Activated T-helper 1 cell treated with anti-CD3 and anti-CD28 coated beads, Interleukin-12 subunit alpha, Interleukin-12 subunit beta, Interleukin-2, Interleukin-4 antibody, amounts not matched to agents 30 ng/mL and 10 ng/mL and 1 ng/mL, durations not matched to agents 14 hours and 24 hours and 36 hours (primary cell): ENCODE results near the gene UFSP2. TPM values are rescaled to one million over a fixed set of nuclear protein-coding genes. Genes with fewer than 3 reads are reported as not detected.

Source experiments
- DNase-seq: peaks from one replicate; pipeline ENCODE4 v3.0.0; 2021; ENCODE audit warnings: low spot score
- H3K27ac Mint-ChIP-seq: one replicate; pipeline ENCODE4 v1.8.0; 2021; ENCODE audit warnings: mild to moderate bottlenecking, mixed read lengths
- H3K27me3 Mint-ChIP-seq: one replicate; pipeline ENCODE4 v1.8.0; 2022; ENCODE audit warnings: mild to moderate bottlenecking, moderate library complexity, mixed read lengths; ENCODE audit not compliant: insufficient read depth
- H3K36me3 Mint-ChIP-seq: one replicate; pipeline ENCODE4 v1.8.0; 2021; ENCODE audit warnings: low read depth, mixed read lengths
- H3K4me1 Mint-ChIP-seq: one replicate; pipeline ENCODE4 v1.8.0; 2021; ENCODE audit warnings: low read depth, mixed read lengths
- H3K4me3 Mint-ChIP-seq: one replicate; pipeline ENCODE4 v1.8.0; 2021; ENCODE audit warnings: mild to moderate bottlenecking, moderate library complexity, mixed read lengths
- H3K9me3 Mint-ChIP-seq: one replicate; pipeline ENCODE4 v1.8.0; 2021; ENCODE audit warnings: mixed read lengths
- intact Hi-C: fragments of 100-400 bp; cut with micrococcal nuclease; formaldehyde crosslinking; loops from one replicate; pipeline ENCODE4 v1.15.1; 2024
- total RNA-seq: library from RNA; stranded (reverse); gene quantifications from 2 replicates; pipeline ENCODE4 v1.2.3, GENCODE V29; 2022

Gene UFSP2, protein sequence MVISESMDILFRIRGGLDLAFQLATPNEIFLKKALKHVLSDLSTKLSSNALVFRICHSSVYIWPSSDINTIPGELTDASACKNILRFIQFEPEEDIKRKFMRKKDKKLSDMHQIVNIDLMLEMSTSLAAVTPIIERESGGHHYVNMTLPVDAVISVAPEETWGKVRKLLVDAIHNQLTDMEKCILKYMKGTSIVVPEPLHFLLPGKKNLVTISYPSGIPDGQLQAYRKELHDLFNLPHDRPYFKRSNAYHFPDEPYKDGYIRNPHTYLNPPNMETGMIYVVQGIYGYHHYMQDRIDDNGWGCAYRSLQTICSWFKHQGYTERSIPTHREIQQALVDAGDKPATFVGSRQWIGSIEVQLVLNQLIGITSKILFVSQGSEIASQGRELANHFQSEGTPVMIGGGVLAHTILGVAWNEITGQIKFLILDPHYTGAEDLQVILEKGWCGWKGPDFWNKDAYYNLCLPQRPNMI
- 19.8 and 19.9 TPM in 2 replicates for total RNA-seq

GRCh38 chr4:185425647-185426352, at the start of gene UFSP2:
TSS of gene UFSP2 (minus strand) at chr4:185425964. CDS start at chr4:185425868, 96 bp downstream.
- Mint-ChIP-seq H3K9me3 (no peaks in the 10 kb centered on the region), H3K27ac (peak within 1 kb of the TSS; percentile 92), H3K36me3 (peaks cover 14% of the 10 kb centered on the region), H3K27me3 (peaks cover 7% of the 10 kb centered on the region), H3K4me1 (peaks cover 35% of the 10 kb centered on the region), H3K4me3 (peak within 1 kb of the TSS; percentile 88)
- intact Hi-C loops = loop anchor here (1.0 to 10.0 kb wide), 10 partner anchors 29 to 1981 kb away; partner anchors contain the start of genes ANKRD37, CCDC110, CDKN2AIP and CENPU
- DNase-seq = peak; percentile 86

DNA sequence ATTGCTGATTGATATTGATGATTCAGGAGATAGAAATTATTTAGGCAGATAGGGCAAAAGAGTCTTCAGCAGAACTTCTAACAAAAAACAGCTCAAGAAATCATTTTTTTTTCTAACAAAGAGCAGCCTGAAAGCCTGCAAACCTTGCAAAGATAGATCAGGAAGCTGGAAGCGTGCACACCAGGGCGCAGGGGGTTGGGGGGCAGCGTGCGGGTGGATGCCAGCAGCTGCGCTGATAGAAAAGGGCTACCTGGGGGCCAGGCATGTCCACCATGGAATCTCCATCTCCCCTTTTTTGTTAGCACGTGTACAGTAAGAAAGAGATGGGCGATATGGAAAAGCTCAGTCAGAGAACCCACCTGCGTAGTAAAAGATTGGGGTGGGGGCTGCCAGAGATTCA, 47.5 kb upstream of the UFSP2 start:
- no peaks in the 10 kb centered on the region for H3K36me3 Mint-ChIP-seq
- H3K4me3 Mint-ChIP-seq = no peak overlapping the region
- H3K9me3 Mint-ChIP-seq = no peaks in the 10 kb centered on the region
- intact Hi-C loops = loop anchor here (10.0 kb wide), 2 partner anchors 562 to 1968 kb away; partner anchors contain the start of gene ING2
- H3K27ac Mint-ChIP-seq = no peak overlapping the region
- no peak for DNase-seq
- peaks cover 4% of the 10 kb centered on the region for H3K4me1 Mint-ChIP-seq
- H3K27me3 Mint-ChIP-seq = peaks cover 48% of the 10 kb centered on the region

DNA sequence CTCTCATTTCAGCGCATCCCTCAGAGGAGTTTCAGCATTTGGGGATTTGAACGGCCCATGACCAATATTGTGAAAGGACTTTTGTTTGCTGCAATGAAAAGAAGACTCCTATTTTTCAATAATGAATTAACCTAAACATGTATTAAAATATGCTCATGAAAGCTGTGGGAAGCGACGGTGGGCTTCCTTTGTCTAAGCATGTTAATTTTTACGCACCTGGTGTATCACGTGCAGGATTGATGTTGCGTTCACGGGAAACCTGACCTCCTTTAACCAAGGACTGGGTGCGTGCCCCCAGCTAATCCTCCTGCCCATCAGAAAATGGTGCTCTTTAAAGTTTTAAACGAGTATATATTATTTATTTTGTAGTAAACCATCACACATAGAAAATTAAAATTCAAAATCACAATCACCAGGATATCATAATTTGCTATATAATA, 46.4 kb upstream of the UFSP2 start:
- no peak for DNase-seq
- peak overlapping the region; percentile 47 for H3K27ac Mint-ChIP-seq
- no peaks in the 10 kb centered on the region for H3K9me3 Mint-ChIP-seq
- no peaks in the 10 kb centered on the region for H3K36me3 Mint-ChIP-seq
- H3K4me3 Mint-ChIP-seq = peak overlapping the region; percentile 89
- peaks cover 50% of the 10 kb centered on the region for H3K27me3 Mint-ChIP-seq
- peaks cover 4% of the 10 kb centered on the region for H3K4me1 Mint-ChIP-seq
- intact Hi-C loops = loop anchor here (10.0 kb wide), 2 partner anchors 563 to 1967 kb away; partner anchors contain the start of gene ING2

- Mint-ChIP-seq H3K4me1 (peaks cover 4% of the 10 kb centered on the region), H3K9me3 (no peaks in the 10 kb centered on the region), H3K27ac (peak within 1 kb of the TSS; percentile 47), H3K4me3 (peak within 1 kb of the TSS; percentile 89), H3K27me3 (peaks cover 52% of the 10 kb centered on the region), H3K36me3 (no peaks in the 10 kb centered on the region)
- peak; percentile 77 for DNase-seq
- intact Hi-C loops = loop anchor here (1.0 to 10.0 kb wide), 8 partner anchors 46 to 1967 kb away; partner anchors contain the start of genes ANKRD37, CYP4V2, ING2 and SLC25A4
These were observed 45.7 kb upstream of the UFSP2 start, which contains the start of gene CCDC110 for GRCh38 chr4:185471235-185472102. TSS of gene CCDC110 (minus strand) at chr4:185471733. CDS start at chr4:185471683, 50 bp downstream.

DNA sequence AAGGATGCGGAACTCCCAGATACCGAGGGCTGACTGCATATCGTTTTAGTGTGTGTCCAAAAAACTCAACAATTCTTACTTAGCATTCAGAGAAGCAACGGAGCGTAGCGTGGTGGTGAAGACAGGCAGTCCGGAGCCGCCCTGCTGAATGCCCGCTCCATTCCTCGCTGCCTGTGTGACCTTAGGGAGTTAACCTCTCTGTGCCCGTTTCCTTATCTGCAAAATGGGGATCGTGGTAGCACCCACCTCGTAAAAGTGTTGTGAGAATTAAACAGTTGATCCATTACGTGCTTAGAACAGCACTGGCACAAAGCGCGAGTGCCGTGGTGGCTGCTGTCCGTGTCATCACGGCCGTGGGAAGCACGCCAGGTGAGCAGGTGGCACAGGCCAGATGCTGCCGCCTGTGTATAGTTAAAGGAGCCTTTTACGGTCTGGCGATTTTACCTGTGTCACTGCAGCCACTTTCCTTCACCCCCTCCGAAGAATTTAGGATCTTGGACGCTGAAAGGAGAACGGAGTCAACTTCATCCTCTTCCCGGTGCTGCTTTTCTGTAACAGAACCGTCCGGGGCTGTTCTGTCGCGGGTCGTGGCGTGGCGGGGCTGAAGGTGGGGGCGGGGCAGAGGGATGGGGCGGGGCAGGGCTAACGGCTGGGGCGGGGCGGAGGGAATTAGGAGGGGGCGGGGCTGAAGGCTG, 44.9 kb upstream of the UFSP2 start:
- no peaks in the 10 kb centered on the region for H3K36me3 Mint-ChIP-seq
- peaks cover 54% of the 10 kb centered on the region for H3K27me3 Mint-ChIP-seq
- peak; percentile 21 for DNase-seq
- H3K9me3 Mint-ChIP-seq = no peaks in the 10 kb centered on the region
- intact Hi-C loops = loop anchor here (1.0 to 10.0 kb wide), 8 partner anchors 45 to 1966 kb away; partner anchors contain the start of genes ANKRD37, CYP4V2, ING2 and SLC25A4
- no peak overlapping the region for H3K27ac Mint-ChIP-seq
- H3K4me3 Mint-ChIP-seq = peak overlapping the region; percentile 75
- peaks cover 4% of the 10 kb centered on the region for H3K4me1 Mint-ChIP-seq

- Mint-ChIP-seq H3K27me3 (peaks cover 53% of the 10 kb centered on the region), H3K36me3 (no peaks in the 10 kb centered on the region), H3K4me1 (peaks cover 4% of the 10 kb centered on the region), H3K9me3 (no peaks in the 10 kb centered on the region), H3K27ac (no peak overlapping the region), H3K4me3 (no peak overlapping the region)
- no peak for DNase-seq
- intact Hi-C loops = loop anchor here (2.0 to 10.0 kb wide), 3 partner anchors 327 to 1965 kb away; partner anchors contain the start of genes ING2 and SLC25A4
These were observed 43.9 kb upstream of the UFSP2 start for GRCh38 chr4:185469580-185470154.

DNA sequence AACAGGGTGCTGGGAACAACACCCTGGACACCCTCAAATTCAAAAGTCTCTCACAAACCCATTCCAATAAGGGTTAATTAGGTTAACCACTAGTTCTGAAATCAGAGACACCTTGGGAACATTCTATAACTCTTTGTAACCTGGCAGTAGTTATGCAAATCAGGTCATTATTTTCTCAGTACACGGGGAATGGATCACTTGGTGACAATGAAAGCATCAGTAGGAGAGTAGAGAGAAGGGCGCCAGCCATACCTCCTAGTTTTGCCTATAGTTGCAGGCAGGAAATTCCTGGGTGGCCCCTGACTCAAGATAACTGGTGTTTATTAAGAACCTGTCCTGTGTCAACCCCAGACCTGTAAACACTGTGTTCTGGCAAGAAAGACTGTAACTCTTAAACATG, 43.2 kb upstream of the UFSP2 start:
- Mint-ChIP-seq H3K9me3 (no peaks in the 10 kb centered on the region), H3K36me3 (no peaks in the 10 kb centered on the region), H3K4me3 (no peak overlapping the region), H3K27me3 (peaks cover 49% of the 10 kb centered on the region), H3K27ac (no peak overlapping the region), H3K4me1 (peaks cover 4% of the 10 kb centered on the region)
- no peak for DNase-seq
- intact Hi-C loops = no loop called here

DNA sequence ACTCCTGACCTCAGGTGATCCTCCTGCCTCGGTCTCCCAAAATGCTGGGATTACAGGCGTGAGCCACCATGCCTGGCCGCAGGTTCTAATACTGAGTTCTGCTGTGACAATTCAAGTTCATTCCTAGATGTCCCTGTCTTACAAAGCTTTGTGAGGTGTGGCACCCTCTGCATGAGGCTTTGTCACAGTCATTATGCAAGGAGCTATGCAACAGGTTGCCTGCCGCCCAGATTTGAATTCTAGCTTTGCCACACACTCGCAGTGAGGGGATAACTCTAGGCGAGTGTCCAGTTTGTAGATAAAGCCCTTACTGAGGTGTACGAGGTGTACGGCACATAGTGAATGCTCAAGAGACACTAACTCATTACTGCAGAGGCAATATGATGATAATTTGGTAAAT, 42.2 kb upstream of the UFSP2 start:
- no peak for DNase-seq
- peaks cover 4% of the 10 kb centered on the region for H3K4me1 Mint-ChIP-seq
- intact Hi-C loops = no loop called here
- H3K9me3 Mint-ChIP-seq = no peaks in the 10 kb centered on the region
- peaks cover 42% of the 10 kb centered on the region for H3K27me3 Mint-ChIP-seq
- no peaks in the 10 kb centered on the region for H3K36me3 Mint-ChIP-seq
- no peak overlapping the region for H3K4me3 Mint-ChIP-seq
- H3K27ac Mint-ChIP-seq = no peak overlapping the region

DNA sequence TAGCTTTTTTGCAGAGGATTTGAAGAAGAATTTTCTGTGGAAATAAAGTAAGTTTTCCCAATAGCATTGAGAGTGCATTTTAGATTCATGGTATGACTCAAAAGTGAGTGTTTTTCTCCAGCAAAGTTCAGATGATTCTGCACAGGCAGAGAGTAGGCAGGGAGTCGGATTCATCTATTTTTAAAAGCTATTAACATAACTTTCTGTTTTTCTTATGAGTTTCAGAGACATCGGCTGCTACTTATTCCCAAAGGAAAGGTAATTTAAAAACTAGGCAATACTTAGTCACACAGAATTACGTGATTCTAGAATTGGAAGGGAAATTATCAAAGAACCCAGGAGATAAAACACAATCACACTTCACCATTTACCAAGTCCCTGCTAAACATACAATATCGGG, 41.3 kb upstream of the UFSP2 start:
- Mint-ChIP-seq H3K4me3 (no peak overlapping the region), H3K4me1 (peaks cover 3% of the 10 kb centered on the region), H3K9me3 (no peaks in the 10 kb centered on the region), H3K27ac (no peak overlapping the region), H3K27me3 (peaks cover 36% of the 10 kb centered on the region), H3K36me3 (no peaks in the 10 kb centered on the region)
- no peak for DNase-seq
- intact Hi-C loops = no loop called here

GRCh38 chr4:185465707-185466106, 39.9 kb upstream of the UFSP2 start:
- Mint-ChIP-seq H3K27ac (no peak overlapping the region), H3K36me3 (no peaks in the 10 kb centered on the region), H3K4me1 (no peaks in the 10 kb centered on the region), H3K27me3 (peaks cover 33% of the 10 kb centered on the region), H3K4me3 (no peak overlapping the region), H3K9me3 (no peaks in the 10 kb centered on the region)
- DNase-seq = no peak
- intact Hi-C loops = no loop called here

DNA sequence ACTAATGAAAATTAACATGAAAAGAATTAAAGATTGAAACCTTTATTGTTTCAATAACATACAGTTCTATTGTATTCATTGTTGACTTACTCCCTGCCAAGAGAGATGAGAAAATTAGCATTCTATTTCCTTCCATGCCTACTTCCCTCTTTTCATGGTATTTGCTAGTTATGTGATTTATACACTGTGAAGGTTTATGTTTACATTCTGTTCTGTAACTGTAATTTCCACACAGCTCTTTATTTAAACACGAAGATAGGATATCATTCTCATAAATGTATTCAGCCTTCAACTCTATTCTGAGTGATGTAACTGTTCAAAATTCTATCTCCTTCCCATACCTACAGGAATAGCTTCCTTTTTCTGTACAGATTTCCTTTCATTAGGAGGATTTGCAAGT, 39.1 kb upstream of the UFSP2 start:
- Mint-ChIP-seq H3K4me3 (no peak overlapping the region), H3K4me1 (no peaks in the 10 kb centered on the region), H3K36me3 (no peaks in the 10 kb centered on the region), H3K27me3 (peaks cover 32% of the 10 kb centered on the region), H3K9me3 (no peaks in the 10 kb centered on the region), H3K27ac (no peak overlapping the region)
- DNase-seq = no peak
- intact Hi-C loops = no loop called here
